Measurements from ENCODE around the gene CXorf58.
A peak's percentile ranks its signal among the peaks of the same experiment; 100 is the strongest.
"Not testable (repeated sequence)": the region's sequence is repeated elsewhere in the genome, so short reads cannot be mapped to it uniquely, and the experiment has no call there.

The CXorf58 gene

GRCh38 chrX:23907498-23908218 is at the start of gene CXorf58, which contains the start of gene APOO:
TSS of gene CXorf58 (plus strand) at chrX:23908006. CDS start at chrX:23910303, 2,297 bp downstream.
TSS of gene APOO (minus strand) at chrX:23907938. CDS start at chrX:23907702, 236 bp downstream.
- DNase-seq (ENCODE audit: low read depth), result peak; percentile 53

- not testable (repeated sequence) for DNase-seq (ENCODE audit: low read depth)
Observed at GRCh38 chrX:23859238-23859637, 48.6 kb upstream of the CXorf58 start.

GRCh38 chrX:23861215-23861896 is 46.5 kb upstream of the CXorf58 start:
- no peak for DNase-seq (ENCODE audit: low read depth)

- not testable (repeated sequence) for DNase-seq (ENCODE audit: low read depth)
Observed at GRCh38 chrX:23861952-23862351, 45.9 kb upstream of the CXorf58 start.

GRCh38 chrX:23864742-23865326 is 43.0 kb upstream of the CXorf58 start:
- DNase-seq (ENCODE audit: low read depth), result no peak

GRCh38 chrX:23870041-23870440 is 37.8 kb upstream of the CXorf58 start:
- no peak for DNase-seq (ENCODE audit: low read depth)

- DNase-seq (ENCODE audit: low read depth), result no peak
Observed at GRCh38 chrX:23871905-23872546, 35.8 kb upstream of the CXorf58 start.

- DNase-seq (ENCODE audit: low read depth), result no peak
Observed at GRCh38 chrX:23879380-23880090, 28.3 kb upstream of the CXorf58 start.

GRCh38 chrX:23883737-23884354 is 24.0 kb upstream of the CXorf58 start:
- DNase-seq (ENCODE audit: low read depth), result no peak

GRCh38 chrX:23884427-23885024 is 23.3 kb upstream of the CXorf58 start:
- no peak for DNase-seq (ENCODE audit: low read depth)

- DNase-seq (ENCODE audit: low read depth), result no peak
Observed at GRCh38 chrX:23885803-23886202, 22.0 kb upstream of the CXorf58 start.

- no peak for DNase-seq (ENCODE audit: low read depth)
Observed at GRCh38 chrX:23887451-23887850, 20.4 kb upstream of the CXorf58 start.

- no peak for DNase-seq (ENCODE audit: low read depth)
Observed at GRCh38 chrX:23887918-23888317, 19.9 kb upstream of the CXorf58 start.

- no peak for DNase-seq (ENCODE audit: low read depth)
Observed at GRCh38 chrX:23888887-23889501, 18.8 kb upstream of the CXorf58 start.

GRCh38 chrX:23890933-23891332 is 16.9 kb upstream of the CXorf58 start:
- no peak for DNase-seq (ENCODE audit: low read depth)

GRCh38 chrX:23894993-23895392 is 12.8 kb upstream of the CXorf58 start:
- not testable (repeated sequence) for DNase-seq (ENCODE audit: low read depth)

- not testable (repeated sequence) for DNase-seq (ENCODE audit: low read depth)
Observed at GRCh38 chrX:23896539-23896938, 11.3 kb upstream of the CXorf58 start.

- DNase-seq (ENCODE audit: low read depth), result no peak
Observed at GRCh38 chrX:23896981-23897380, 10.8 kb upstream of the CXorf58 start.

GRCh38 chrX:23898412-23898959 is 9.3 kb upstream of the CXorf58 start:
- no peak for DNase-seq (ENCODE audit: low read depth)

- DNase-seq (ENCODE audit: low read depth), result no peak
Observed at GRCh38 chrX:23900220-23900797, 7.5 kb upstream of the CXorf58 start.
